Measurements from ENCODE around the gene IPMK.

IPMK gene

GRCh38 chr10:58267713-58268453 lies at the start of gene IPMK:
IPMK (minus strand) TSS chr10:58267894; CDS start chr10:58267611, 283 bp downstream.
- DNase-seq = peak; percentile 87

- no peak for DNase-seq
Observed at GRCh38 chr10:58316874-58317273, 49.2 kb upstream of the IPMK start.

- no peak for DNase-seq
Observed at GRCh38 chr10:58311026-58311425, 43.3 kb upstream of the IPMK start.

GRCh38 chr10:58307676-58308075 lies 40.0 kb upstream of the IPMK start:
- DNase-seq = no peak

GRCh38 chr10:58305821-58306220 lies 38.1 kb upstream of the IPMK start:
- DNase-seq = peak; percentile 92

GRCh38 chr10:58304099-58304633 lies 36.5 kb upstream of the IPMK start:
- DNase-seq = no peak

GRCh38 chr10:58302254-58302653 lies 34.6 kb upstream of the IPMK start:
- no peak for DNase-seq

GRCh38 chr10:58300676-58301075 lies 33.0 kb upstream of the IPMK start:
- peak; percentile 56 for DNase-seq

- DNase-seq = peak; percentile 67
Observed at GRCh38 chr10:58299580-58299979, 31.9 kb upstream of the IPMK start.

GRCh38 chr10:58293989-58294388 lies 26.3 kb upstream of the IPMK start:
- DNase-seq = no peak

GRCh38 chr10:58291538-58292174 lies 24.0 kb upstream of the IPMK start:
- peak; percentile 50 for DNase-seq

GRCh38 chr10:58282615-58283014 lies 14.9 kb upstream of the IPMK start:
- DNase-seq = no peak

GRCh38 chr10:58281092-58281752 lies 13.5 kb upstream of the IPMK start:
- no peak for DNase-seq

GRCh38 chr10:58280477-58280876 lies 12.8 kb upstream of the IPMK start:
- no peak for DNase-seq

GRCh38 chr10:58278962-58279307 lies 11.2 kb upstream of the IPMK start:
- no peak for DNase-seq

GRCh38 chr10:58278274-58278961 lies 10.7 kb upstream of the IPMK start:
- DNase-seq = no peak

- no peak for DNase-seq
Observed at GRCh38 chr10:58275908-58276307, 8.2 kb upstream of the IPMK start.

GRCh38 chr10:58275261-58275660 lies 7.6 kb upstream of the IPMK start:
- no peak for DNase-seq

- DNase-seq = no peak
Observed at GRCh38 chr10:58269782-58270290, 2.1 kb upstream of the IPMK start.

GRCh38 chr10:58268946-58269781 lies 1.5 kb upstream of the IPMK start, which contains the start of gene CISD1:
CISD1 (plus strand) TSS chr10:58269162; CDS start chr10:58269274, 112 bp downstream.
- peak; percentile 99 for DNase-seq

GRCh38 chr10:58268454-58268945 lies 806 bp upstream of the IPMK start:
- no peak for DNase-seq

All from NCI-H146 (cell line).